Caco-2 (cell line): ENCODE results near the gene TEK. TPM values are rescaled to one million over a fixed set of nuclear protein-coding genes. Genes with fewer than 3 reads are reported as not detected.

Source experiments
- BruUV-seq: library from RNA; stranded (reverse); fragments of 400-500 nt; replicated peaks from 2 replicates; lab custom pipeline; 2021; lab: Mats Ljungman, UMichigan
- CTCF ChIA-PET: fragments of 300-600 bp; sonication (Branson Sonifier 250); formaldehyde crosslinking; loops from one replicate; lab custom pipeline; 2022; ENCODE audit warnings: antibody characterized with exemption; lab: Charles Lee
- POLR2A ChIA-PET: fragments of 300-600 bp; sonication (Branson Sonifier 250); formaldehyde crosslinking; loops from one replicate; lab custom pipeline; 2022; ENCODE audit warnings: antibody characterized with exemption; lab: Charles Lee
- DNase-seq, 2 experiments: peaks; one replicate each; pipeline versions ENCODE4 v3.0.0 to v3.0.0-alpha.2; 2020 to 2022
- H3K27me3 ChIP-seq: replicated peaks from 2 replicates; pipeline ENCODE4 v1.6.0; 2011; ENCODE audit warnings: low read length; ENCODE audit not compliant: control insufficient read depth, insufficient read depth
- H3K36me3 ChIP-seq: 2 replicates; pipeline ENCODE4 v1.5.1; 2011; ENCODE audit warnings: low read length; ENCODE audit not compliant: control insufficient read depth, insufficient read depth
- H3K4me1 ChIP-seq: fragments of 250-450 bp; sonication (Bioruptor Pico); 2 replicates; pipeline ENCODE4 v1.5.1; 2020; ENCODE audit warnings: mild to moderate bottlenecking
- H3K4me3 ChIP-seq: 2 replicates; pipeline ENCODE4 v1.5.1; 2011; ENCODE audit warnings: low read depth, mild to moderate bottlenecking, control low read depth, low read length
- H3K9me3 ChIP-seq: fragments of 250-450 bp; sonication (Bioruptor Pico); 2 replicates; pipeline ENCODE4 v1.5.1; 2020; ENCODE audit warnings: mild to moderate bottlenecking, moderate library complexity
- H3K27ac Mint-ChIP-seq: one replicate; pipeline ENCODE4 v1.8.0; 2022; ENCODE audit warnings: mixed read lengths; ENCODE audit not compliant: unreplicated experiment
- H3K27me3 Mint-ChIP-seq: one replicate; pipeline ENCODE4 v1.8.0; 2022; ENCODE audit warnings: mixed read lengths; ENCODE audit not compliant: insufficient read depth, unreplicated experiment
- H3K36me3 Mint-ChIP-seq: one replicate; pipeline ENCODE4 v1.8.0; 2022; ENCODE audit warnings: mild to moderate bottlenecking, mixed read lengths; ENCODE audit not compliant: insufficient read depth, unreplicated experiment
- H3K4me1 Mint-ChIP-seq: one replicate; pipeline ENCODE4 v1.8.0; 2022; ENCODE audit warnings: low read depth, mixed read lengths; ENCODE audit not compliant: unreplicated experiment
- H3K4me3 Mint-ChIP-seq: one replicate; pipeline ENCODE4 v1.8.0; 2022; ENCODE audit warnings: mild to moderate bottlenecking, moderate library complexity, mixed read lengths; ENCODE audit not compliant: unreplicated experiment
- H3K9me3 Mint-ChIP-seq: one replicate; pipeline ENCODE4 v1.8.0; 2022; ENCODE audit warnings: mixed read lengths; ENCODE audit not compliant: unreplicated experiment
- intact Hi-C: fragments of 100-400 bp; cut with micrococcal nuclease; formaldehyde crosslinking; loops from one replicate; pipeline ENCODE4 v1.10.0; 2022; ENCODE audit not compliant: unreplicated experiment
- total RNA-seq: library from RNA; stranded (reverse); gene quantifications from 2 replicates; pipeline ENCODE4 v1.2.3, GENCODE V29; 2022
- TF ChIP-seq, protein P1 (sequence below), 2 experiments: fragments of 200-600 bp in 1 of 2; IDR thresholded peaks; 1 replicate in 1 of 2; 2 replicates in 1 of 2; pipeline versions ENCODE4 v1.5.1 to v1.8.0; 2011 to 2022; ENCODE audit warnings: antibody characterized with exemption in 1 of 2, control low read depth in 1 of 2, inconsistent platforms in 1 of 2, low read depth in 1 of 2, low read length in 1 of 2, mild to moderate bottlenecking in 1 of 2, moderate library complexity in 1 of 2; ENCODE audit not compliant: insufficient read depth in 1 of 2, severe bottlenecking in 1 of 2, unreplicated experiment in 1 of 2

The TEK gene
- total RNA-seq, 1 experiment from 2014 or later = not detected

DNA sequence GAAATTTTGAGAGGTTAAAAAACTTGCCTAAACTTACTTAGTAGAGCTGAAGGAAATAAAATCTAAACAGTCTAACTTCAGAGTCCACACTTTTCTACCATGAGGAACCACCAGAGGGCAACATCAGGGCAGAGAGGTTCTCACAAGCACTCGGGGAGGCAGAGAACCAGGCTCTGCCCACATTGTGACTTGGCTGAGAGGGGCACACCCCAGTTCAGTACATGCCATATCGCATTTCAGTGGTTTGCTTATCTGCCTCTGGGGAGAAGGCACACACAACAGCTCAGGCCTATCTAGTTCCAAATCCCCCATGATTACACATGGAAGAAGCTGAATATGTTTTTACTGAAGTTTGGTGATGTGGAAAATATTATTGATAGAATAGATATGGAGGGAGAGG, 138.7 kb downstream of the TEK start:
- ChIA-PET POLR2A (no interaction called here), CTCF (no interaction called here)
- intact Hi-C loops = loop anchor here (1.0 kb wide), 1 partner anchor 29 kb away; no protein-coding TSS in a partner anchor

DNA sequence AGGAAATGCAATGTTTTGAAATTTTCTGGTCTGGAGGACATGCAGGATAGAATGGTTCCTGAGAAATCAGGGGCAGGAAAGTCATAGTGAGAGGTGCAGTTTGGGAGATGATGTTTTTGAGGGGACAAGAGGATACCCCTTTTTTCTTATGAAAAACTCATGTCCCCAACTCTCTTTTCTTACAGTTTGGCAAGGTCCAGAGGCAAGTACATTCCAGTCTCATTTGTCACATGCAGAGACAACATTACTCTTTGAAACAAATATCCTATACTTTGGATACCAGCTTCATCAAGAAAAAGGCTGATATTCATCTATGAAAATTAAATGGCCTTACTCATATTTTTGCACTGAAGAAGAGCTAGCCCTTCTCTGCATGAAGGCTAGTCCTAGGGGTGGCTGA, 139.7 kb downstream of the TEK start:
- no peaks in the 10 kb centered on the region for H3K27me3 ChIP-seq
- ChIA-PET CTCF (no interaction called here), POLR2A (no interaction called here)
- no peaks in the 10 kb centered on the region for H3K4me1 ChIP-seq
- TF ChIP-seq, protein P1, sequence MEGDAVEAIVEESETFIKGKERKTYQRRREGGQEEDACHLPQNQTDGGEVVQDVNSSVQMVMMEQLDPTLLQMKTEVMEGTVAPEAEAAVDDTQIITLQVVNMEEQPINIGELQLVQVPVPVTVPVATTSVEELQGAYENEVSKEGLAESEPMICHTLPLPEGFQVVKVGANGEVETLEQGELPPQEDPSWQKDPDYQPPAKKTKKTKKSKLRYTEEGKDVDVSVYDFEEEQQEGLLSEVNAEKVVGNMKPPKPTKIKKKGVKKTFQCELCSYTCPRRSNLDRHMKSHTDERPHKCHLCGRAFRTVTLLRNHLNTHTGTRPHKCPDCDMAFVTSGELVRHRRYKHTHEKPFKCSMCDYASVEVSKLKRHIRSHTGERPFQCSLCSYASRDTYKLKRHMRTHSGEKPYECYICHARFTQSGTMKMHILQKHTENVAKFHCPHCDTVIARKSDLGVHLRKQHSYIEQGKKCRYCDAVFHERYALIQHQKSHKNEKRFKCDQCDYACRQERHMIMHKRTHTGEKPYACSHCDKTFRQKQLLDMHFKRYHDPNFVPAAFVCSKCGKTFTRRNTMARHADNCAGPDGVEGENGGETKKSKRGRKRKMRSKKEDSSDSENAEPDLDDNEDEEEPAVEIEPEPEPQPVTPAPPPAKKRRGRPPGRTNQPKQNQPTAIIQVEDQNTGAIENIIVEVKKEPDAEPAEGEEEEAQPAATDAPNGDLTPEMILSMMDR (IDR thresholded peaks at IDR 0.05; ENCODE audit: insufficient read depth in 1 of 2, low read depth in 1 of 2, low read length in 1 of 2, severe bottlenecking in 1 of 2, unreplicated experiment in 1 of 2) = no peak
- BruUV-seq = no TSS peak
- Mint-ChIP-seq H3K36me3 (no peaks in the 10 kb centered on the region), H3K27me3 (peaks cover 3% of the 10 kb centered on the region), H3K4me1 (no peaks in the 10 kb centered on the region), H3K4me3 (no peak overlapping the region), H3K9me3 (no peaks in the 10 kb centered on the region), H3K27ac (no peak overlapping the region)
- intact Hi-C loops = no loop called here
- no peaks in the 10 kb centered on the region for H3K9me3 ChIP-seq
- DNase-seq = no peak
- H3K36me3 ChIP-seq = no peaks in the 10 kb centered on the region
- H3K4me3 ChIP-seq = no peak overlapping the region

More for the DNA sequence above, 138.7 kb downstream of the TEK start:
- DNase-seq = peak in 1 of 2 experiments; percentile 1
- Histone ChIP-seq H3K4me1 (no peaks in the 10 kb centered on the region), H3K27me3 (no peaks in the 10 kb centered on the region), H3K9me3 (no peaks in the 10 kb centered on the region), H3K4me3 (no peak overlapping the region), H3K36me3 (no peaks in the 10 kb centered on the region)
- peaks cover 3% of the 10 kb centered on the region for H3K27me3 Mint-ChIP-seq
- H3K4me1 Mint-ChIP-seq = no peaks in the 10 kb centered on the region
- no peak overlapping the region for H3K27ac Mint-ChIP-seq
- H3K9me3 Mint-ChIP-seq = no peaks in the 10 kb centered on the region
- no TSS peak for BruUV-seq
- no peak overlapping the region for H3K4me3 Mint-ChIP-seq
- no peaks in the 10 kb centered on the region for H3K36me3 Mint-ChIP-seq
- TF ChIP-seq, protein P1 (IDR thresholded peaks at IDR 0.05; ENCODE audit: insufficient read depth in 1 of 2, low read depth in 1 of 2, low read length in 1 of 2, severe bottlenecking in 1 of 2, unreplicated experiment in 1 of 2) = peak in 1 of 2 experiments; percentile 42

DNA sequence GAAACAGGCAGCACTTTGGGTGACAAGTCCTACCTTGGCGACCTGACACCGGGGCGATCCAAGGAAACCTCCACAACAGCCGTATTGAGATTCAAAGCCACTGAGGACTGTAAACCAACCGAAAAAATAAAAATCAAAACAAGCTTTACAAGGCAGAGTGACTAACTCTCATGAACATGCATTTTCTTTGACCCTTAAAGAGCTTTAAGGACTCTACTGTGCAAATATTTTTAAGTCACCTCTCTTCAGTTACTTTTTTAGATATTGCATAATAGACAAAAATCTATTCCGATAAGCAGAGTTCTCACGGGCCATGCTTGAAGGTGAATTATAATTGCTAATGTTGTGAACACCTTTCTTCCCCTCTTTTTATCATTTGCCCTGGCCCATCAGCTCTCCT, 149.6 kb downstream of the TEK start:
- Mint-ChIP-seq H3K4me3 (no peak overlapping the region), H3K27ac (no peak overlapping the region), H3K4me1 (no peaks in the 10 kb centered on the region), H3K9me3 (no peaks in the 10 kb centered on the region), H3K36me3 (no peaks in the 10 kb centered on the region), H3K27me3 (peaks cover 5% of the 10 kb centered on the region)
- ChIA-PET CTCF (no interaction called here), POLR2A (no interaction called here)
- TF ChIP-seq, protein P1 (IDR thresholded peaks at IDR 0.05; ENCODE audit: insufficient read depth in 1 of 2, low read depth in 1 of 2, low read length in 1 of 2, severe bottlenecking in 1 of 2, unreplicated experiment in 1 of 2) = no peak
- H3K4me1 ChIP-seq = no peaks in the 10 kb centered on the region
- no peaks in the 10 kb centered on the region for H3K9me3 ChIP-seq
- H3K4me3 ChIP-seq = no peak overlapping the region
- DNase-seq = no peak
- no peaks in the 10 kb centered on the region for H3K36me3 ChIP-seq
- no peaks in the 10 kb centered on the region for H3K27me3 ChIP-seq
- no TSS peak for BruUV-seq
- intact Hi-C loops = no loop called here
